Ascending aorta (tissue), 2 donors: Measurements from ENCODE around the gene MKNK1. TPM values are rescaled to one million over a fixed set of nuclear protein-coding genes. Genes with fewer than 3 reads are reported as not detected.

Source experiments
- DNase-seq, 2 donors: peaks; one replicate each; pipeline ENCODE4 v3.0.0-alpha.2; 2019; ENCODE audit warnings: low spot score in 2 of 2
- H3K27ac ChIP-seq, 2 donors: fragments of 200-600 bp; sonication (generic); one replicate each; pipeline ENCODE4 v1.5.1; 2016 to 2017; ENCODE audit warnings: mild to moderate bottlenecking in 1 of 2
- H3K27me3 ChIP-seq: fragments of 200-600 bp; sonication (generic); one replicate; pipeline ENCODE4 v1.5.1; 2017
- H3K36me3 ChIP-seq, 2 donors: fragments of 200-600 bp; sonication (generic); one replicate each; pipeline ENCODE4 v1.5.1; 2016
- H3K4me1 ChIP-seq, 2 donors: fragments of 200-600 bp; sonication (generic); one replicate each; pipeline ENCODE4 v1.5.1; 2016 to 2017; ENCODE audit warnings: mild to moderate bottlenecking in 1 of 2
- H3K4me3 ChIP-seq, 2 donors: fragments of 200-600 bp; sonication (generic); one replicate each; pipeline ENCODE4 v1.5.1; 2016 to 2017; ENCODE audit warnings: mild to moderate bottlenecking in 1 of 2
- H3K9me3 ChIP-seq, 2 donors: fragments of 200-600 bp; sonication (generic); one replicate each; pipeline ENCODE4 v1.5.1; 2016
- CTCF ChIP-seq, 3 experiments: fragments of 200-600 bp in 2 of 3; fragments of 450-650 bp in 1 of 3; sonication (generic) in 2 of 3; IDR thresholded peaks; one replicate each; pipeline ENCODE4 v1.5.1; 2016 to 2019; ENCODE audit warnings: antibody characterized with exemption in 3 of 3, mild to moderate bottlenecking in 1 of 3, moderate library complexity in 1 of 3
- intact Hi-C: fragments of 100-400 bp; cut with DNase I; formaldehyde crosslinking; loops from one replicate; pipeline ENCODE4 v1.15.1; 2023
- total RNA-seq: library from RNA; depleted of rRNA; stranded (reverse); fragments of >200 nt; gene quantifications from one replicate; pipeline ENCODE4 v1.1.0, GENCODE V29; 2016

MKNK1 gene
- total RNA-seq, 1 donor from 2014 or later, result 47.8 TPM

DNA sequence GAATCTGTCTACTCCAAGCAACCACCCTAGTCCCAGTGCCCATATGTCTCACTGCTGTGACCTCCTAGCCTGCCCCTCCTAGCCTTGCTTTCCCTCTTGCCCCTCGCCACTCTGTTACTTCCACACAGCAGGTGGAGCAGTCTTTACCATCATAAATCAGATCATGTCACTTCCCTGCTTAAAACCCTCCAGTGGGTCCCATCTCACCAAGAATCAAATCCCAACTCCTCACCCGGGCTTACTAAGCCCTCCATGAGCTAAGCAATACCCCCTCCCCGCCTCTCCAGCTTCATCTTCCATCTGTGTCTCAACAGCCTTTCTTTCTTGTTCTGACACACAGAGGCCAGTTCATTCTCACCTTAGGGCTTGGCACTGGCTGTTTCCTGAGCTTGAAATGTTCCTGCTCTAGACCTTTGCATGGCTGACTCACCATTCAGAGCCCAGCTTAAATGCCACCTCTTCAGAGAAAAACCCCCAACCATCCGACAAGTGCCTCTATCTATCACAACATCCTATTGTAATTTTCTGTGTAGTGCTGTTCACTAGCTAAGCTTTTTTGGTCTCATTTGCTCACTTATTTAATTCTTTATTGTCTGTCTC is 74.9 kb downstream of the MKNK1 start:
- DNase-seq, result no peak
- no peaks in the 10 kb centered on the region for H3K27me3 ChIP-seq

GRCh38 chr1:46528297-46528955 is 75.6 kb downstream of the MKNK1 start:
- DNase-seq, result no peak
- Histone ChIP-seq H3K4me1 (peaks cover 0 to 4% of the 10 kb centered on the region in 2 donors), H3K27ac (no peak overlapping the region), H3K36me3 (no peaks in the 10 kb centered on the region), H3K9me3 (no peaks in the 10 kb centered on the region), H3K4me3 (no peak overlapping the region), H3K27me3 (no peaks in the 10 kb centered on the region)
- intact Hi-C loops, result loop anchor here (1.0 kb wide), 2 partner anchors 81 to 122 kb away; no protein-coding TSS in a partner anchor
- TF ChIP-seq CTCF (IDR thresholded peaks at IDR 0.05), result no peak

More for the DNA sequence above, 74.9 kb downstream of the MKNK1 start:
- Histone ChIP-seq H3K4me1 (peaks cover 0 to 4% of the 10 kb centered on the region in 2 donors), H3K9me3 (no peaks in the 10 kb centered on the region), H3K36me3 (no peaks in the 10 kb centered on the region), H3K27ac (no peak overlapping the region), H3K4me3 (no peak overlapping the region)
- intact Hi-C loops, result no loop called here
- TF ChIP-seq CTCF (IDR thresholded peaks at IDR 0.05), result no peak

GRCh38 chr1:46527474-46528296 is 76.4 kb downstream of the MKNK1 start:
- H3K4me3 ChIP-seq, result no peak overlapping the region
- no peaks in the 10 kb centered on the region for H3K27me3 ChIP-seq
- no peak overlapping the region for H3K27ac ChIP-seq
- intact Hi-C loops, result loop anchor here (1.0 kb wide), 3 partner anchors 50 to 121 kb away; no protein-coding TSS in a partner anchor
- H3K9me3 ChIP-seq, result no peaks in the 10 kb centered on the region
- no peaks in the 10 kb centered on the region for H3K36me3 ChIP-seq
- H3K4me1 ChIP-seq, result peaks cover under 1 to 5% of the 10 kb centered on the region in 2 donors
- peak in 1 of 2 donors; percentile 88 for DNase-seq
- peak; percentile 83 to 91 (median 90) for TF ChIP-seq CTCF (IDR thresholded peaks at IDR 0.05)

- no peaks in the 10 kb centered on the region for H3K36me3 ChIP-seq
- no peak overlapping the region for H3K4me3 ChIP-seq
- peaks cover 4 to 7% of the 10 kb centered on the region in 2 donors for H3K4me1 ChIP-seq
- H3K27ac ChIP-seq, result no peak overlapping the region
- H3K27me3 ChIP-seq, result no peaks in the 10 kb centered on the region
- DNase-seq, result no peak
- intact Hi-C loops, result loop anchor here (1.0 kb wide), 1 partner anchor 49 kb away; no protein-coding TSS in a partner anchor
- TF ChIP-seq CTCF (IDR thresholded peaks at IDR 0.05), result no peak
- no peaks in the 10 kb centered on the region for H3K9me3 ChIP-seq
Measured at GRCh38 chr1:46526691-46527291, 77.3 kb downstream of the MKNK1 start.

- H3K27ac ChIP-seq, result no peak overlapping the region
- H3K4me1 ChIP-seq, result peaks cover 4 to 7% of the 10 kb centered on the region in 2 donors
- no peaks in the 10 kb centered on the region for H3K36me3 ChIP-seq
- intact Hi-C loops, result no loop called here
- no peak overlapping the region for H3K4me3 ChIP-seq
- no peak for TF ChIP-seq CTCF (IDR thresholded peaks at IDR 0.05)
- no peaks in the 10 kb centered on the region for H3K27me3 ChIP-seq
- no peaks in the 10 kb centered on the region for H3K9me3 ChIP-seq
- no peak for DNase-seq
Measured at GRCh38 chr1:46526013-46526690, 77.9 kb downstream of the MKNK1 start.
